ENCODE data around the gene RNF222. TPM values are rescaled to one million over a fixed set of nuclear protein-coding genes. Genes with fewer than 3 reads are reported as not detected.

Gene RNF222
- total and polyA plus RNA-seq, 2 donors (not counting 1 experiment from before 2014, with no cell fraction given) = 3.0 TPM; not detected in 1

- intact Hi-C loops (cut with micrococcal nuclease) = loop anchor here (10.0 kb wide), 1 partner anchor 206 kb away; no protein-coding TSS in a partner anchor
- peaks cover 6% of the 10 kb centered on the region for H3K4me1 Mint-ChIP-seq
- CTCF ChIA-PET = interaction anchor here (3.0 kb wide), 1 partner anchor 21 kb away, joined by 9 read pairs; no protein-coding TSS in a partner anchor
Observed at GRCh38 chr17:8430966-8431365, 33.3 kb upstream of the RNF222 start.

GRCh38 chr17:8426802-8427201 is 29.2 kb upstream of the RNF222 start:
- no peak overlapping the region for H3K4me3 Mint-ChIP-seq
- TF ChIP-seq CTCF (IDR thresholded peaks at IDR 0.05) (no peak), EZH2 (IDR thresholded peaks at IDR 0.05; ENCODE audit: borderline replicate concordance, insufficient read depth, low read depth, low read length, poor library complexity, severe bottlenecking) (no peak)
- Histone ChIP-seq H3K4me2 (replicated peaks; ENCODE audit: low read depth, low read length, poor library complexity, severe bottlenecking) (no peak overlapping the region), H4K20me1 (ENCODE audit: control insufficient read depth, insufficient read depth, low read length, poor library complexity, severe bottlenecking) (no peaks in the 10 kb centered on the region), H3K27me3 (replicated peaks in 1 of 4; ENCODE audit: control extremely low read depth in 1 of 4, control insufficient read depth in 3 of 4, insufficient read depth in 4 of 4, low read length in 3 of 4) (peaks cover 0 to 5% (median 0%) of the 10 kb centered on the region in 4 experiments), H3K36me3 (replicated peaks in 1 of 2; ENCODE audit: control extremely low read depth in 1 of 2, control insufficient read depth in 1 of 2, extremely low read depth in 1 of 2, insufficient read depth in 2 of 2, low read length in 1 of 2) (no peaks in the 10 kb centered on the region), H3K27ac (ENCODE audit: low read length in 2 of 2) (no peak overlapping the region), H3K79me2 (ENCODE audit: control insufficient read depth, insufficient read depth, low read length) (no peaks in the 10 kb centered on the region), H3K4me3 (ENCODE audit: control extremely low read depth in 1 of 5, extremely low read depth in 1 of 5, insufficient read depth in 1 of 5, low read depth in 2 of 5, low read length in 4 of 5) (no peak overlapping the region), H3K4me1 (ENCODE audit: control insufficient read depth in 2 of 2, insufficient read depth in 2 of 2, low read length in 2 of 2) (no peaks in the 10 kb centered on the region), H3K9ac (ENCODE audit: low read length) (no peak overlapping the region), H3K9me3 (ENCODE audit: control extremely low read depth in 1 of 3, control insufficient read depth in 2 of 3, insufficient read depth in 1 of 3, low read length in 2 of 3) (no peaks in the 10 kb centered on the region), H2AFZ (ENCODE audit: insufficient read depth, low read depth, low read length, poor library complexity, severe bottlenecking) (no peak overlapping the region)
- H3K27ac Mint-ChIP-seq = no peak overlapping the region
- peaks cover 22% of the 10 kb centered on the region for H3K27me3 Mint-ChIP-seq
- H3K4me1 Mint-ChIP-seq = no peaks in the 10 kb centered on the region
- WGBS (ENCODE audit: insufficient coverage) = no CpG with 5 or more reads among the region's 3 CpGs
- DNase-seq (no peak), ATAC-seq (ENCODE audit: low read depth) (no peak)
- intact Hi-C loops (cut with micrococcal nuclease) = no loop called here
- H3K9me3 Mint-ChIP-seq (ENCODE audit: insufficient read depth) = no peaks in the 10 kb centered on the region
- POLR2A ChIA-PET = no interaction called here
- CTCF ChIA-PET = no interaction called here

More at GRCh38 chr17:8430966-8431365, 33.3 kb upstream of the RNF222 start:
- Histone ChIP-seq H3K27ac (ENCODE audit: low read length in 2 of 2) (no peak overlapping the region), H3K4me1 (ENCODE audit: control insufficient read depth in 2 of 2, insufficient read depth in 2 of 2, low read length in 2 of 2) (peaks cover 4 to 5% of the 10 kb centered on the region in 2 donors), H3K4me3 (ENCODE audit: control extremely low read depth in 1 of 5, extremely low read depth in 1 of 5, insufficient read depth in 1 of 5, low read depth in 2 of 5, low read length in 4 of 5) (no peak overlapping the region), H2AFZ (ENCODE audit: insufficient read depth, low read depth, low read length, poor library complexity, severe bottlenecking) (no peak overlapping the region), H3K36me3 (replicated peaks in 1 of 2; ENCODE audit: control extremely low read depth in 1 of 2, control insufficient read depth in 1 of 2, extremely low read depth in 1 of 2, insufficient read depth in 2 of 2, low read length in 1 of 2) (no peaks in the 10 kb centered on the region), H3K4me2 (replicated peaks; ENCODE audit: low read depth, low read length, poor library complexity, severe bottlenecking) (no peak overlapping the region), H3K79me2 (ENCODE audit: control insufficient read depth, insufficient read depth, low read length) (no peaks in the 10 kb centered on the region), H3K27me3 (replicated peaks in 1 of 4; ENCODE audit: control extremely low read depth in 1 of 4, control insufficient read depth in 3 of 4, insufficient read depth in 4 of 4, low read length in 3 of 4) (no peaks in the 10 kb centered on the region), H4K20me1 (ENCODE audit: control insufficient read depth, insufficient read depth, low read length, poor library complexity, severe bottlenecking) (peaks cover 1% of the 10 kb centered on the region), H3K9me3 (ENCODE audit: control extremely low read depth in 1 of 3, control insufficient read depth in 2 of 3, insufficient read depth in 1 of 3, low read length in 2 of 3) (no peaks in the 10 kb centered on the region), H3K9ac (ENCODE audit: low read length) (no peak overlapping the region)
- H3K9me3 Mint-ChIP-seq (ENCODE audit: insufficient read depth) = no peaks in the 10 kb centered on the region
- no peak for DNase-seq
- no peak overlapping the region for H3K4me3 Mint-ChIP-seq
- TF ChIP-seq EZH2 (IDR thresholded peaks at IDR 0.05; ENCODE audit: borderline replicate concordance, insufficient read depth, low read depth, low read length, poor library complexity, severe bottlenecking) (no peak), CTCF (IDR thresholded peaks at IDR 0.05) (no peak)
- H3K27me3 Mint-ChIP-seq = peaks cover 9% of the 10 kb centered on the region
- POLR2A ChIA-PET = no interaction called here
- H3K27ac Mint-ChIP-seq = no peak overlapping the region
- no peak for ATAC-seq (ENCODE audit: low read depth)
- WGBS (ENCODE audit: insufficient coverage) = 92% methylated on average over 5 of the region's 7 CpGs

Measured in B cell (primary cell).